ENCODE measurements around the gene RFT1. TPM values are rescaled to one million over a fixed set of nuclear protein-coding genes. Genes with fewer than 3 reads are reported as not detected.

The RFT1 gene
- total RNA-seq, 1 experiment from 2014 or later: 26.3 TPM

- Mint-ChIP-seq H3K27me3 (ENCODE audit: low read depth) (no peaks in the 10 kb centered on the region), H3K9me3 (no peaks in the 10 kb centered on the region), H3K36me3 (no peaks in the 10 kb centered on the region), H3K4me1 (no peaks in the 10 kb centered on the region), H3K4me3 (no peak overlapping the region), H3K27ac (no peak overlapping the region)
- DNase-seq (ENCODE audit: low spot score) (no peak), ATAC-seq (no peak)
- ChIA-PET CTCF (interaction anchor here (1.1 to 1.8 kb wide), 2 partner anchors 10 to 26 kb away, joined by 4 to 7 read pairs; no protein-coding TSS in a partner anchor), POLR2A (no interaction called here)
- TF ChIP-seq SOX15 (CRISPR knock-in tag; IDR thresholded peaks at IDR 0.05) (no peak), ATF1 (CRISPR knock-in tag; IDR thresholded peaks at IDR 0.05) (no peak), E2F1 (CRISPR knock-in tag; IDR thresholded peaks at IDR 0.05) (no peak), ZNF232 (CRISPR knock-in tag; IDR thresholded peaks at IDR 0.05) (no peak), SP1 (CRISPR knock-in tag; conservative IDR thresholded peaks at IDR 0.05) (no peak), NR1H2 (CRISPR knock-in tag; IDR thresholded peaks at IDR 0.05) (no peak), NFATC4 (CRISPR knock-in tag; IDR thresholded peaks at IDR 0.05) (no peak)
- TF ChIP-seq, protein P1, sequence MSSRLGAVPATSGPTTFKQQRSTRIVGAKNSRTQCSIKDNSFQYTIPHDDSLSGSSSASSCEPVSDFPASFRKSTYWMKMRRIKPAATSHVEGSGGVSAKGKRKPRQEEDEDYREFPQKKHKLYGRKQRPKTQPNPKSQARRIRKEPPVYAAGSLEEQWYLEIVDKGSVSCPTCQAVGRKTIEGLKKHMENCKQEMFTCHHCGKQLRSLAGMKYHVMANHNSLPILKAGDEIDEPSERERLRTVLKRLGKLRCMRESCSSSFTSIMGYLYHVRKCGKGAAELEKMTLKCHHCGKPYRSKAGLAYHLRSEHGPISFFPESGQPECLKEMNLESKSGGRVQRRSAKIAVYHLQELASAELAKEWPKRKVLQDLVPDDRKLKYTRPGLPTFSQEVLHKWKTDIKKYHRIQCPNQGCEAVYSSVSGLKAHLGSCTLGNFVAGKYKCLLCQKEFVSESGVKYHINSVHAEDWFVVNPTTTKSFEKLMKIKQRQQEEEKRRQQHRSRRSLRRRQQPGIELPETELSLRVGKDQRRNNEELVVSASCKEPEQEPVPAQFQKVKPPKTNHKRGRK (CRISPR knock-in tag; IDR thresholded peaks at IDR 0.05; ENCODE audit: borderline replicate concordance): no peak
- TF ChIP-seq, protein P2, sequence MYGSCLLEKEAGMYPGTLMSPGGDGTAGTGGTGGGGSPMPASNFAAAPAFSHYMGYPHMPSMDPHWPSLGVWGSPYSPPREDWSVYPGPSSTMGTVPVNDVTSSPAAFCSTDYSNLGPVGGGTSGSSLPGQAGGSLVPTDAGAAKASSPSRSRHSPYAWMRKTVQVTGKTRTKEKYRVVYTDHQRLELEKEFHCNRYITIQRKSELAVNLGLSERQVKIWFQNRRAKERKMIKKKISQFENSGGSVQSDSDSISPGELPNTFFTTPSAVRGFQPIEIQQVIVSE (CRISPR knock-in tag; IDR thresholded peaks at IDR 0.05; ENCODE audit: borderline replicate concordance): no peak
Observed at GRCh38 chr3:53083949-53084309, 46.3 kb downstream of the RFT1 start.

GRCh38 chr3:53083521-53083920, 46.7 kb downstream of the RFT1 start:
- Mint-ChIP-seq H3K4me1 (no peaks in the 10 kb centered on the region), H3K9me3 (no peaks in the 10 kb centered on the region), H3K4me3 (no peak overlapping the region), H3K27me3 (ENCODE audit: low read depth) (no peaks in the 10 kb centered on the region), H3K27ac (no peak overlapping the region), H3K36me3 (no peaks in the 10 kb centered on the region)
- no peak for DNase-seq (ENCODE audit: low spot score)
- no peak for TF ChIP-seq USF2 (CRISPR knock-in tag; IDR thresholded peaks at IDR 0.05)
- no peak for TF ChIP-seq NR3C1 (CRISPR knock-in tag; conservative IDR thresholded peaks at IDR 0.05; ENCODE audit: low read depth)
- no peak for TF ChIP-seq ZNF232 (CRISPR knock-in tag; IDR thresholded peaks at IDR 0.05)
- no peak for TF ChIP-seq HMGA2 (CRISPR knock-in tag; IDR thresholded peaks at IDR 0.05)
- no peak for TF ChIP-seq SMAD4 (CRISPR knock-in tag; IDR thresholded peaks at IDR 0.05)
- TF ChIP-seq FOXK1 (CRISPR knock-in tag; IDR thresholded peaks at IDR 0.05): no peak
- TF ChIP-seq, protein P3, sequence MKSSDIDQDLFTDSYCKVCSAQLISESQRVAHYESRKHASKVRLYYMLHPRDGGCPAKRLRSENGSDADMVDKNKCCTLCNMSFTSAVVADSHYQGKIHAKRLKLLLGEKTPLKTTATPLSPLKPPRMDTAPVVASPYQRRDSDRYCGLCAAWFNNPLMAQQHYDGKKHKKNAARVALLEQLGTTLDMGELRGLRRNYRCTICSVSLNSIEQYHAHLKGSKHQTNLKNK (CRISPR knock-in tag; IDR thresholded peaks at IDR 0.05): no peak
- TF ChIP-seq CBFB (CRISPR knock-in tag; IDR thresholded peaks at IDR 0.05; ENCODE audit: low read depth): no peak
- TF ChIP-seq, protein P4, sequence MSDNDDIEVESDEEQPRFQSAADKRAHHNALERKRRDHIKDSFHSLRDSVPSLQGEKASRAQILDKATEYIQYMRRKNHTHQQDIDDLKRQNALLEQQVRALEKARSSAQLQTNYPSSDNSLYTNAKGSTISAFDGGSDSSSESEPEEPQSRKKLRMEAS (CRISPR knock-in tag; IDR thresholded peaks at IDR 0.05): no peak
- TF ChIP-seq NFYB (CRISPR knock-in tag; conservative IDR thresholded peaks at IDR 0.05; ENCODE audit: low read depth): no peak
- ATAC-seq: no peak
- ChIA-PET CTCF (interaction anchor here (0.6 to 1.8 kb wide), 3 partner anchors 9 to 38 kb away, joined by 3 to 7 read pairs (median 5); partner anchors contain the start of gene SFMBT1), POLR2A (no interaction called here)

DNA sequence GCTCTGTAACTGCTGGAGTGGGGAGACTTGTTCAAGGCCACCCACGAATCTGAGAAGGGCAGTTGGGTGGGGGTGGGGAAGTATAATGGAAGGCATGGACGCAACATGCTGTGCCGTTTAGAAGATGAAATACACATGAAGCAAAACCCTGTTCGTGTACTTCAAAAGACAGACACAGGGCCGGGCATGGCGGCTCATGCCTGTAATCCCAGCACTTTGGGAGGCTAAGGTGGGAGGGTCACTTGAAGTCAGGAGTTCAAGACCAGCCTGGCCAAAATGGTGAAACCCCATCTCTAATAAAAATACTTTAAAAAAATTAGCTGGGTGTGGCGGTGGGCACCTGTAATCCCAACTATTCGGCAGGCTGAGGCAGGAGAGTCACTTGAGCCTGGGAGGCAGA, 47.5 kb downstream of the RFT1 start:
- H3K4me3 Mint-ChIP-seq: no peak overlapping the region
- no peak for DNase-seq (ENCODE audit: low spot score)
- no peak for ATAC-seq
- ChIA-PET CTCF (interaction anchor here (0.6 to 1.8 kb wide), 2 partner anchors 8 to 37 kb away, joined by 5 to 7 read pairs; partner anchors contain the start of gene SFMBT1), POLR2A (no interaction called here)
- no peaks in the 10 kb centered on the region for H3K9me3 Mint-ChIP-seq
- H3K27me3 Mint-ChIP-seq (ENCODE audit: low read depth): no peaks in the 10 kb centered on the region
- H3K36me3 Mint-ChIP-seq: no peaks in the 10 kb centered on the region
- H3K27ac Mint-ChIP-seq: no peak overlapping the region
- H3K4me1 Mint-ChIP-seq: no peaks in the 10 kb centered on the region
- TF ChIP-seq E2F5 (CRISPR knock-in tag; IDR thresholded peaks at IDR 0.05) (no peak), USF1 (CRISPR knock-in tag; IDR thresholded peaks at IDR 0.05) (no peak), ZNF396 (CRISPR knock-in tag; IDR thresholded peaks at IDR 0.05; ENCODE audit: borderline replicate concordance) (no peak), GTF2I (CRISPR knock-in tag; conservative IDR thresholded peaks at IDR 0.05) (no peak)
- TF ChIP-seq, protein P1 (CRISPR knock-in tag; IDR thresholded peaks at IDR 0.05; ENCODE audit: borderline replicate concordance): no peak
- TF ChIP-seq, protein P3 (CRISPR knock-in tag; IDR thresholded peaks at IDR 0.05): no peak
- TF ChIP-seq, protein P2 (CRISPR knock-in tag; IDR thresholded peaks at IDR 0.05; ENCODE audit: borderline replicate concordance): no peak

Measured in WTC11 (cell line).